ENCODE results near the gene PTPRE. TPM values are rescaled to one million over a fixed set of nuclear protein-coding genes. Genes with fewer than 3 reads are reported as not detected.

Gene PTPRE
- total RNA-seq, 1 experiment from 2014 or later: 0.70 TPM

DNA sequence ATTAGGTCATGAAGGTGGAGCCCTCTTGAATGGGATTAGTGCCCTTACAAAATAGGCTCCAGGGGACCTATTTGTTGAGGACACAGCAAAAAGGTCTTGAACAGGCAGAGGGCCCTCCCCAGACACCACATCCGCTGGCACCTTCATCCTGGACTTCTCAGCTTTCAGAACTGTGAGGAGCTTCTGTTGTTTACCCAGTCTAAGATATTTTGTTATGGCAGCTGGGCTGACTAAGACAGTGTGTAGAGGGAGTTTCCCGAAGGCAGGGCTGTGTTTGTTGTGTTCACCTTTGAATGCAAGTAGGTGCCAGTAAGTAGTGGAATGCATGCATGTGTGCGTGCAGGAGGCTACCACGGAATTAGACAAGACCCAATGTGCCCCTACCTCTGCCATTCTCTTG is 106.7 kb downstream of the PTPRE start:
- Histone ChIP-seq H3K14ac (ENCODE audit: insufficient read depth, low read length) (no peak overlapping the region), H2BK5ac (ENCODE audit: insufficient read length, low read length) (no peak overlapping the region), H3K27me3 (ENCODE audit: insufficient read depth, low read length) (no peaks in the 10 kb centered on the region), H4K91ac (ENCODE audit: insufficient read length, low read depth, low read length) (no peak overlapping the region), H3K9me3 (ENCODE audit: control insufficient read depth, low read depth, low read length) (no peaks in the 10 kb centered on the region), H4K5ac (ENCODE audit: insufficient read length, low read depth, low read length) (no peak overlapping the region), H2AK5ac (ENCODE audit: insufficient read length, low read length) (no peak overlapping the region), H2BK20ac (ENCODE audit: low read depth, low read length, poor library complexity, severe bottlenecking) (no peak overlapping the region), H3K27ac (ENCODE audit: insufficient read length, low read depth, low read length) (no peak overlapping the region), H3K9ac (ENCODE audit: extremely low read depth, insufficient read length, low read length) (no peak overlapping the region), H3K79me2 (ENCODE audit: insufficient read depth, low read length) (no peaks in the 10 kb centered on the region), H2AFZ (ENCODE audit: low read length) (no peak overlapping the region), H3K79me1 (ENCODE audit: insufficient read depth, low read depth, low read length, poor library complexity, severe bottlenecking) (no peaks in the 10 kb centered on the region), H3T11ph (ENCODE audit: low read length) (no peak overlapping the region), H2BK120ac (ENCODE audit: low read depth, low read length, poor library complexity, severe bottlenecking) (no peak overlapping the region), H3K23me2 (ENCODE audit: insufficient read length, low read depth, low read length, poor library complexity, severe bottlenecking) (no peaks in the 10 kb centered on the region), H3K4me2 (ENCODE audit: insufficient read depth, insufficient read length, low read length) (no peak overlapping the region), H3K4ac (ENCODE audit: low read depth, low read length) (no peak overlapping the region), H2BK12ac (ENCODE audit: insufficient read length, low read depth, low read length) (no peak overlapping the region), H2BK15ac (ENCODE audit: low read depth, low read length) (no peak overlapping the region), H4K8ac (replicated peaks; ENCODE audit: insufficient read length, low read depth, low read length) (no peak overlapping the region), H3K23ac (ENCODE audit: insufficient read length, low read depth, low read length) (no peak overlapping the region), H3K18ac (ENCODE audit: insufficient read length, low read depth, low read length) (no peak overlapping the region), H3K4me1 (ENCODE audit: insufficient read depth, low read length) (no peaks in the 10 kb centered on the region), H3K56ac (ENCODE audit: insufficient read length, low read depth, low read length) (no peak overlapping the region), H4K20me1 (ENCODE audit: control insufficient read depth, insufficient read depth, insufficient read length) (no peaks in the 10 kb centered on the region)
- WGBS (ENCODE audit: extremely low coverage, insufficient read length, low lambda C conversion rate): no CpG with 5 or more reads among the region's 4 CpGs
- Mint-ChIP-seq H3K36me3 (ENCODE audit: insufficient read depth in 1 of 3, low read depth in 3 of 3) (no peaks in the 10 kb centered on the region; a peak in 1 of 7 replicates), H3K27ac (no peak overlapping the region), H3K4me1 (peaks cover 9 to 12% of the 10 kb centered on the region in 2 experiments), H3K4me3 (no peak overlapping the region), H3K9me3 (no peaks in the 10 kb centered on the region; a peak in 1 of 5 replicates), H3K27me3 (ENCODE audit: low read depth) (peaks cover 20% of the 10 kb centered on the region)
- DNase-seq: no peak
- TF ChIP-seq, protein P1, sequence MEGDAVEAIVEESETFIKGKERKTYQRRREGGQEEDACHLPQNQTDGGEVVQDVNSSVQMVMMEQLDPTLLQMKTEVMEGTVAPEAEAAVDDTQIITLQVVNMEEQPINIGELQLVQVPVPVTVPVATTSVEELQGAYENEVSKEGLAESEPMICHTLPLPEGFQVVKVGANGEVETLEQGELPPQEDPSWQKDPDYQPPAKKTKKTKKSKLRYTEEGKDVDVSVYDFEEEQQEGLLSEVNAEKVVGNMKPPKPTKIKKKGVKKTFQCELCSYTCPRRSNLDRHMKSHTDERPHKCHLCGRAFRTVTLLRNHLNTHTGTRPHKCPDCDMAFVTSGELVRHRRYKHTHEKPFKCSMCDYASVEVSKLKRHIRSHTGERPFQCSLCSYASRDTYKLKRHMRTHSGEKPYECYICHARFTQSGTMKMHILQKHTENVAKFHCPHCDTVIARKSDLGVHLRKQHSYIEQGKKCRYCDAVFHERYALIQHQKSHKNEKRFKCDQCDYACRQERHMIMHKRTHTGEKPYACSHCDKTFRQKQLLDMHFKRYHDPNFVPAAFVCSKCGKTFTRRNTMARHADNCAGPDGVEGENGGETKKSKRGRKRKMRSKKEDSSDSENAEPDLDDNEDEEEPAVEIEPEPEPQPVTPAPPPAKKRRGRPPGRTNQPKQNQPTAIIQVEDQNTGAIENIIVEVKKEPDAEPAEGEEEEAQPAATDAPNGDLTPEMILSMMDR (conservative IDR thresholded peaks at IDR 0.05): no peak

Measured in H9 (cell line).